Measurements from ENCODE around the gene C4orf50. TPM values are rescaled to one million over a fixed set of nuclear protein-coding genes. Genes with fewer than 3 reads are reported as not detected.
"Not testable (repeated sequence)": the region's sequence is repeated elsewhere in the genome, so short reads cannot be mapped to it uniquely, and the experiment has no call there.

Gene C4orf50
- polyA plus RNA-seq, 4 donors = 0.01 to 0.03 (median 0.01) TPM; not detected in 1

GRCh38 chr4:5954056-5954760 lies 64.0 kb downstream of the C4orf50 start:
- no peak for DNase-seq (ENCODE audit: low read depth in 4 of 4, low spot score in 3 of 4)

- no peak for DNase-seq (ENCODE audit: low read depth in 4 of 4, low spot score in 3 of 4)
Observed at GRCh38 chr4:5952975-5953951, 65.0 kb downstream of the C4orf50 start.

- DNase-seq (ENCODE audit: low read depth in 4 of 4, low spot score in 3 of 4) = no peak
Observed at GRCh38 chr4:5952286-5952974, 65.8 kb downstream of the C4orf50 start.

GRCh38 chr4:5946653-5947052 lies 71.6 kb downstream of the C4orf50 start:
- DNase-seq (ENCODE audit: low read depth in 4 of 4, low spot score in 3 of 4) = not testable (repeated sequence)

- no peak for DNase-seq (ENCODE audit: low read depth in 4 of 4, low spot score in 3 of 4)
Observed at GRCh38 chr4:5945936-5946335, 72.3 kb downstream of the C4orf50 start.

GRCh38 chr4:5945171-5945570 lies 73.1 kb downstream of the C4orf50 start:
- no peak for DNase-seq (ENCODE audit: low read depth in 4 of 4, low spot score in 3 of 4)

- DNase-seq (ENCODE audit: low read depth in 4 of 4, low spot score in 3 of 4) = no peak
Observed at GRCh38 chr4:5943561-5943960, 74.7 kb downstream of the C4orf50 start.

- DNase-seq (ENCODE audit: low read depth in 4 of 4, low spot score in 3 of 4) = no peak
Observed at GRCh38 chr4:5942947-5943346, 75.3 kb downstream of the C4orf50 start.

GRCh38 chr4:5941601-5942000 lies 76.6 kb downstream of the C4orf50 start:
- no peak for DNase-seq (ENCODE audit: low read depth in 4 of 4, low spot score in 3 of 4)

- DNase-seq (ENCODE audit: low read depth in 4 of 4, low spot score in 3 of 4) = no peak
Observed at GRCh38 chr4:5940470-5941203, 77.6 kb downstream of the C4orf50 start.

- DNase-seq (ENCODE audit: low read depth in 4 of 4, low spot score in 3 of 4) = no peak
Observed at GRCh38 chr4:5933996-5934831, 84.0 kb downstream of the C4orf50 start.

GRCh38 chr4:5933116-5933515 lies 85.1 kb downstream of the C4orf50 start:
- DNase-seq (ENCODE audit: low read depth in 4 of 4, low spot score in 3 of 4) = no peak

GRCh38 chr4:5932035-5932568 lies 86.1 kb downstream of the C4orf50 start:
- DNase-seq (ENCODE audit: low read depth in 4 of 4, low spot score in 3 of 4) = no peak

- no peak for DNase-seq (ENCODE audit: low read depth in 4 of 4, low spot score in 3 of 4)
Observed at GRCh38 chr4:5931526-5931925, 86.7 kb downstream of the C4orf50 start.

GRCh38 chr4:5930876-5931275 lies 87.4 kb downstream of the C4orf50 start:
- no peak for DNase-seq (ENCODE audit: low read depth in 4 of 4, low spot score in 3 of 4)

GRCh38 chr4:5930456-5930855 lies 87.8 kb downstream of the C4orf50 start:
- no peak for DNase-seq (ENCODE audit: low read depth in 4 of 4, low spot score in 3 of 4)

GRCh38 chr4:5928844-5929420 lies 89.3 kb downstream of the C4orf50 start:
- DNase-seq (ENCODE audit: low read depth in 4 of 4, low spot score in 3 of 4) = no peak

GRCh38 chr4:5928274-5928673 lies 90.0 kb downstream of the C4orf50 start:
- DNase-seq (ENCODE audit: low read depth in 4 of 4, low spot score in 3 of 4) = no peak

GRCh38 chr4:5927747-5928146 lies 90.5 kb downstream of the C4orf50 start:
- DNase-seq (ENCODE audit: low read depth in 4 of 4, low spot score in 3 of 4) = no peak
